Prostate gland (tissue), 2 donors: ENCODE results near the gene OR10H4.

Experiments
- POLR2A ChIP-seq: fragments of 450-650 bp; IDR thresholded peaks from one replicate; pipeline ENCODE4 v1.6.1; 2016; ENCODE audit warnings: antibody characterized with exemption, mild to moderate bottlenecking
- POLR2AphosphoS5 ChIP-seq: sonication (generic); formaldehyde crosslinking; IDR thresholded peaks from one replicate; pipeline ENCODE4 v1.6.1; 2017; ENCODE audit warnings: antibody characterized with exemption
- TF ChIP-seq, protein P1 (sequence below), 4 experiments: fragments of 200-600 bp in 2 of 4; fragments of 450-650 bp in 2 of 4; sonication (generic) in 2 of 4; IDR thresholded peaks; 1 replicate in 3 of 4; 2 replicates in 1 of 4; pipeline ENCODE4 v1.5.1; 2016 to 2019; ENCODE audit warnings: antibody characterized with exemption in 4 of 4, mild to moderate bottlenecking in 2 of 4, moderate library complexity in 2 of 4

DNA sequence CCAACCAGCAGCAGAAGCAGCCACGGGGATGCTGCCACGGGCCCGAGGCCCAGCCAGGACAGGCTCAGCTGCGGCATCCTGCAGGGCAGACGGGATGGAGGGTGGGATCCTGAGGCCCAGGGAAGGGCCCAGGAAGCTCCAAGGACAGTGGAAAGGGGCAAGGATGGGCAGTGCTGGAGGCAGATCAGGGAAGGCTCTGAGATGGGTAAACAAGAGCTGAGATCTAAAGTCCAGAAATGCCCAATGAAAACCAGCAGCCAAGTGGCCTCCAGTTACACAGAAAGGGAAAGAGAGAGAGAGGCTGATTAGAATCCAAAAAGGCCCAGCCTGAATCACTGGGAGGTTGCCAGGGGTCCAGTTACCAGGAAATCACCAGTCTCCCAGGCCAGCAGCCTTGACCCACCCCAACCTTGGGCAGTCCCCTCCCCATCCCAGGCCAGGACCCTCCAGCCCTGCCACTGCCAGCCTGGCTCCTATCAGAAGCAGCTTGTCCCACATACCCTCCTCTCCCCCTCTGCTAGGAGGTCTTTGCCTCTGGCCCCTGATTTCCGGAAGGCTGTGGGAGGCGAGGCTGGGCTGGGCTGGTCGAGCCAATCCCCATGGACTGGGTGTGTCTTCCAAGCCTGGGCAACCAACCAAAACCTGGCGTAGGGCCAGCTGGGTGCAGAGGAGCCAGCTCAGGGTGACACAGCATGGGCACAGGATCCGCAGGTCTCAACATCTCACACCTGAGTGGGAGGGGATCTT is 14.3 kb upstream of the OR10H4 start, which contains the start of gene CYP4F11:
- TF ChIP-seq POLR2A (peak; percentile 33), POLR2AphosphoS5 (peak; percentile 77)
- TF ChIP-seq, protein P1, sequence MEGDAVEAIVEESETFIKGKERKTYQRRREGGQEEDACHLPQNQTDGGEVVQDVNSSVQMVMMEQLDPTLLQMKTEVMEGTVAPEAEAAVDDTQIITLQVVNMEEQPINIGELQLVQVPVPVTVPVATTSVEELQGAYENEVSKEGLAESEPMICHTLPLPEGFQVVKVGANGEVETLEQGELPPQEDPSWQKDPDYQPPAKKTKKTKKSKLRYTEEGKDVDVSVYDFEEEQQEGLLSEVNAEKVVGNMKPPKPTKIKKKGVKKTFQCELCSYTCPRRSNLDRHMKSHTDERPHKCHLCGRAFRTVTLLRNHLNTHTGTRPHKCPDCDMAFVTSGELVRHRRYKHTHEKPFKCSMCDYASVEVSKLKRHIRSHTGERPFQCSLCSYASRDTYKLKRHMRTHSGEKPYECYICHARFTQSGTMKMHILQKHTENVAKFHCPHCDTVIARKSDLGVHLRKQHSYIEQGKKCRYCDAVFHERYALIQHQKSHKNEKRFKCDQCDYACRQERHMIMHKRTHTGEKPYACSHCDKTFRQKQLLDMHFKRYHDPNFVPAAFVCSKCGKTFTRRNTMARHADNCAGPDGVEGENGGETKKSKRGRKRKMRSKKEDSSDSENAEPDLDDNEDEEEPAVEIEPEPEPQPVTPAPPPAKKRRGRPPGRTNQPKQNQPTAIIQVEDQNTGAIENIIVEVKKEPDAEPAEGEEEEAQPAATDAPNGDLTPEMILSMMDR (IDR thresholded peaks at IDR 0.05) = no peak
